Measurements from ENCODE around the gene ZCCHC14. TPM values are rescaled to one million over a fixed set of nuclear protein-coding genes. Genes with fewer than 3 reads are reported as not detected.

The ZCCHC14 gene
- total and polyA plus RNA-seq, 2 donors (not counting 1 experiment from before 2014, with no cell fraction given), result 0.70 to 4.4 TPM

- Mint-ChIP-seq H3K4me3 (no peak overlapping the region), H3K4me1 (peaks cover 19% of the 10 kb centered on the region), H3K9me3 (ENCODE audit: insufficient read depth) (no peaks in the 10 kb centered on the region), H3K27me3 (peaks cover 7% of the 10 kb centered on the region), H3K27ac (peak overlapping the region; percentile 13)
- intact Hi-C loops (cut with micrococcal nuclease), result no loop called here
- Histone ChIP-seq H4K20me1 (ENCODE audit: control insufficient read depth, insufficient read depth, low read length, poor library complexity, severe bottlenecking) (no peaks in the 10 kb centered on the region), H3K9ac (ENCODE audit: low read length) (no peak overlapping the region), H2AFZ (ENCODE audit: insufficient read depth, low read depth, low read length, poor library complexity, severe bottlenecking) (no peak overlapping the region), H3K9me3 (ENCODE audit: control extremely low read depth in 1 of 3, control insufficient read depth in 2 of 3, insufficient read depth in 1 of 3, low read length in 2 of 3) (no peaks in the 10 kb centered on the region), H3K27ac (ENCODE audit: low read length in 2 of 2) (no peak overlapping the region), H3K4me1 (ENCODE audit: control insufficient read depth in 2 of 2, insufficient read depth in 2 of 2, low read length in 2 of 2) (peaks cover 14 to 16% of the 10 kb centered on the region in 2 donors), H3K4me2 (replicated peaks; ENCODE audit: low read depth, low read length, poor library complexity, severe bottlenecking) (no peak overlapping the region), H3K4me3 (ENCODE audit: control extremely low read depth in 1 of 5, extremely low read depth in 1 of 5, insufficient read depth in 1 of 5, low read depth in 2 of 5, low read length in 4 of 5) (no peak overlapping the region), H3K27me3 (replicated peaks in 1 of 4; ENCODE audit: control extremely low read depth in 1 of 4, control insufficient read depth in 3 of 4, insufficient read depth in 4 of 4, low read length in 3 of 4) (peaks cover 0 to 5% (median under 1%) of the 10 kb centered on the region in 4 experiments), H3K36me3 (replicated peaks in 1 of 2; ENCODE audit: control extremely low read depth in 1 of 2, control insufficient read depth in 1 of 2, extremely low read depth in 1 of 2, insufficient read depth in 2 of 2, low read length in 1 of 2) (peaks cover 0 to 2% of the 10 kb centered on the region in 2 experiments), H3K79me2 (ENCODE audit: control insufficient read depth, insufficient read depth, low read length) (no peaks in the 10 kb centered on the region)
- DNase-seq (peak; percentile 33), ATAC-seq (ENCODE audit: low read depth) (peak; percentile 34)
- TF ChIP-seq EZH2 (IDR thresholded peaks at IDR 0.05; ENCODE audit: borderline replicate concordance, insufficient read depth, low read depth, low read length, poor library complexity, severe bottlenecking) (no peak), CTCF (IDR thresholded peaks at IDR 0.05) (peak; percentile 24)
- POLR2A ChIA-PET, result no interaction called here
- 49% methylated on average over 7 of the region's 11 CpGs for WGBS (ENCODE audit: insufficient coverage)
- CTCF ChIA-PET, result interaction anchor here (0.8 to 1.5 kb wide), 3 partner anchors 9 to 17 kb away, joined by 3 read pairs; no protein-coding TSS in a partner anchor
These were observed 31.3 kb downstream of the ZCCHC14 start for GRCh38 chr16:87461466-87461991.

- no peaks in the 10 kb centered on the region for H4K20me1 ChIP-seq (ENCODE audit: control insufficient read depth, insufficient read depth, low read length, poor library complexity, severe bottlenecking)
- H3K9ac ChIP-seq (ENCODE audit: low read length), result no peak overlapping the region
- H3K4me3 ChIP-seq (ENCODE audit: control extremely low read depth in 1 of 5, extremely low read depth in 1 of 5, insufficient read depth in 1 of 5, low read depth in 2 of 5, low read length in 4 of 5), result no peak overlapping the region
- Mint-ChIP-seq H3K9me3 (ENCODE audit: insufficient read depth) (no peaks in the 10 kb centered on the region), H3K4me3 (no peak overlapping the region), H3K27ac (no peak overlapping the region), H3K27me3 (peaks cover 5% of the 10 kb centered on the region), H3K4me1 (peaks cover 19% of the 10 kb centered on the region)
- ChIA-PET CTCF (interaction anchor here (1.2 to 1.5 kb wide), 2 partner anchors 9 to 16 kb away, joined by 3 read pairs; no protein-coding TSS in a partner anchor), POLR2A (no interaction called here)
- TF ChIP-seq CTCF (IDR thresholded peaks at IDR 0.05) (no peak), EZH2 (IDR thresholded peaks at IDR 0.05; ENCODE audit: borderline replicate concordance, insufficient read depth, low read depth, low read length, poor library complexity, severe bottlenecking) (no peak)
- H3K4me1 ChIP-seq (ENCODE audit: control insufficient read depth in 2 of 2, insufficient read depth in 2 of 2, low read length in 2 of 2), result peaks cover 14 to 16% of the 10 kb centered on the region in 2 donors
- ATAC-seq (ENCODE audit: low read depth), result no peak
- no peak overlapping the region for H3K4me2 ChIP-seq (replicated peaks; ENCODE audit: low read depth, low read length, poor library complexity, severe bottlenecking)
- no peak overlapping the region for H2AFZ ChIP-seq (ENCODE audit: insufficient read depth, low read depth, low read length, poor library complexity, severe bottlenecking)
- intact Hi-C loops (cut with micrococcal nuclease), result no loop called here
- no peak overlapping the region for H3K27ac ChIP-seq (ENCODE audit: low read length in 2 of 2)
- no peak for DNase-seq
- H3K79me2 ChIP-seq (ENCODE audit: control insufficient read depth, insufficient read depth, low read length), result no peaks in the 10 kb centered on the region
- WGBS (ENCODE audit: insufficient coverage), result 80% methylated on average over 1 of the region's 10 CpGs
- H3K27me3 ChIP-seq (replicated peaks in 1 of 4; ENCODE audit: control extremely low read depth in 1 of 4, control insufficient read depth in 3 of 4, insufficient read depth in 4 of 4, low read length in 3 of 4), result no peaks in the 10 kb centered on the region
- H3K36me3 ChIP-seq (replicated peaks in 1 of 2; ENCODE audit: control extremely low read depth in 1 of 2, control insufficient read depth in 1 of 2, extremely low read depth in 1 of 2, insufficient read depth in 2 of 2, low read length in 1 of 2), result peaks cover 0 to 2% of the 10 kb centered on the region in 2 experiments
- H3K9me3 ChIP-seq (ENCODE audit: control extremely low read depth in 1 of 3, control insufficient read depth in 2 of 3, insufficient read depth in 1 of 3, low read length in 2 of 3), result no peaks in the 10 kb centered on the region
These were observed 31.9 kb downstream of the ZCCHC14 start for GRCh38 chr16:87460936-87461335.

Data from B cell (primary cell).